WERI-Rb-1 (cell line): ENCODE results near the gene AKR7A2.

Experiments used
- DNase-seq: peaks from one replicate; pipeline ENCODE4 v3.0.0-alpha.2; 2020
- H3K27ac ChIP-seq: fragments of 250-450 bp; sonication (Bioruptor Pico); 2 replicates; pipeline ENCODE4 v1.5.1; 2020; ENCODE audit warnings: mild to moderate bottlenecking, moderate library complexity
- H3K27me3 ChIP-seq: fragments of 250-450 bp; sonication (Bioruptor Pico); 2 replicates; pipeline ENCODE4 v1.5.1; 2021; ENCODE audit warnings: mild to moderate bottlenecking, low read depth, moderate library complexity; ENCODE audit not compliant: insufficient read depth, severe bottlenecking
- H3K36me3 ChIP-seq: fragments of 250-450 bp; sonication (Bioruptor Pico); 2 replicates; pipeline ENCODE4 v1.5.1; 2020; ENCODE audit warnings: mild to moderate bottlenecking, moderate library complexity
- H3K4me3 ChIP-seq: 2 replicates; pipeline ENCODE4 v1.5.1; 2011; ENCODE audit warnings: low read depth, mild to moderate bottlenecking, control low read depth, low read length
- H3K9me3 ChIP-seq: fragments of 250-450 bp; sonication (Bioruptor Pico); 2 replicates; pipeline ENCODE4 v1.5.1; 2021; ENCODE audit warnings: mild to moderate bottlenecking, moderate library complexity; ENCODE audit not compliant: severe bottlenecking
- TF ChIP-seq, protein P1 (sequence below): IDR thresholded peaks from 2 replicates; pipeline ENCODE4 v1.5.1; 2011; ENCODE audit warnings: low read depth, mild to moderate bottlenecking, control low read depth, inconsistent platforms, low read length

Gene AKR7A2

DNA sequence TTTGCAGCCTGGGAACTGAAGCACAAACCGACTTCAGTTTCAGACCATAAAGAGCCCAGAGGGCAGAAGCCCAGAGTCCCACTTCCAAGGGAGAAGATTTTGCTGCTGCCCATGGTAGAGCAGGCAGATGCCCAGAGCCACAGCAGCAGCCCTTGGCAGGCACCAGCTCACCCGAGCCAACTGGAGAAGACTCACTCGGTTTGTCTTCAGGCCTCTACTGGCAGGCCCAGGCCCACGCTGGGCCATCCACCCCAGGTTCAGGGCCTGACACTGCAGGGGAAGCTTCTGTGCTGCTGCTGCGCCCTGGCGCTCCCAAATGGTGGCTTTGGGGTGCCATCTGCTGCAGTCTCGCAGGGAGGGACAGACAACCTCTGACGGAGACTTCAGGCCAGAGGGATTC is 33.4 kb upstream of the AKR7A2 start:
- H3K36me3 ChIP-seq = peaks cover 24% of the 10 kb centered on the region
- no peak overlapping the region; the same call in 1 of the 2 replicates for H3K27ac ChIP-seq
- no peak overlapping the region for H3K4me3 ChIP-seq
- TF ChIP-seq, protein P1, sequence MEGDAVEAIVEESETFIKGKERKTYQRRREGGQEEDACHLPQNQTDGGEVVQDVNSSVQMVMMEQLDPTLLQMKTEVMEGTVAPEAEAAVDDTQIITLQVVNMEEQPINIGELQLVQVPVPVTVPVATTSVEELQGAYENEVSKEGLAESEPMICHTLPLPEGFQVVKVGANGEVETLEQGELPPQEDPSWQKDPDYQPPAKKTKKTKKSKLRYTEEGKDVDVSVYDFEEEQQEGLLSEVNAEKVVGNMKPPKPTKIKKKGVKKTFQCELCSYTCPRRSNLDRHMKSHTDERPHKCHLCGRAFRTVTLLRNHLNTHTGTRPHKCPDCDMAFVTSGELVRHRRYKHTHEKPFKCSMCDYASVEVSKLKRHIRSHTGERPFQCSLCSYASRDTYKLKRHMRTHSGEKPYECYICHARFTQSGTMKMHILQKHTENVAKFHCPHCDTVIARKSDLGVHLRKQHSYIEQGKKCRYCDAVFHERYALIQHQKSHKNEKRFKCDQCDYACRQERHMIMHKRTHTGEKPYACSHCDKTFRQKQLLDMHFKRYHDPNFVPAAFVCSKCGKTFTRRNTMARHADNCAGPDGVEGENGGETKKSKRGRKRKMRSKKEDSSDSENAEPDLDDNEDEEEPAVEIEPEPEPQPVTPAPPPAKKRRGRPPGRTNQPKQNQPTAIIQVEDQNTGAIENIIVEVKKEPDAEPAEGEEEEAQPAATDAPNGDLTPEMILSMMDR = no peak
- DNase-seq = no peak
- H3K27me3 ChIP-seq = no peaks in the 10 kb centered on the region
- H3K9me3 ChIP-seq = no peaks in the 10 kb centered on the region

DNA sequence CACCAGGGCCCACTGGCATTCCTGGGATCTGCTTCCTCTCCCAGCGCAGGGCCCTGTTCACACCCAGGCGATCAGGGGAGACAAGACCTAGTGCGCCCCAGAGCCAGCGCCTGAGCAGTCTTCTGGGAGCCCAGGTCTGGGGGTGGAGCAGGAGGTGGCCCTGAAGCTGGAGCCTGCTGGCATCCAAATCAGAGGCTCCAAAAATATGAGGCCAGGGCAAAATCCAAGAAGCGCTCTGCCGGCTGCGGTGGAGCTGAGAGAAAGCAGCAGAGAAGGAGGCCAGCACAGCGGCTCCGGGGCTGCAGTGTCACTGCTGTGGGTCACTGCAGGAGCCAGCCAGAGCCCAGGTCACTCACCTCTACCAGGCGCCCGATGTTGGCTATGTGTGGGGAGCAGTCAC is 32.9 kb upstream of the AKR7A2 start:
- Histone ChIP-seq H3K9me3 (no peaks in the 10 kb centered on the region), H3K36me3 (peaks cover 25% of the 10 kb centered on the region), H3K4me3 (no peak overlapping the region), H3K27me3 (no peaks in the 10 kb centered on the region), H3K27ac (peak overlapping the region; percentile 31)
- DNase-seq = no peak
- TF ChIP-seq, protein P1 = no peak

DNA sequence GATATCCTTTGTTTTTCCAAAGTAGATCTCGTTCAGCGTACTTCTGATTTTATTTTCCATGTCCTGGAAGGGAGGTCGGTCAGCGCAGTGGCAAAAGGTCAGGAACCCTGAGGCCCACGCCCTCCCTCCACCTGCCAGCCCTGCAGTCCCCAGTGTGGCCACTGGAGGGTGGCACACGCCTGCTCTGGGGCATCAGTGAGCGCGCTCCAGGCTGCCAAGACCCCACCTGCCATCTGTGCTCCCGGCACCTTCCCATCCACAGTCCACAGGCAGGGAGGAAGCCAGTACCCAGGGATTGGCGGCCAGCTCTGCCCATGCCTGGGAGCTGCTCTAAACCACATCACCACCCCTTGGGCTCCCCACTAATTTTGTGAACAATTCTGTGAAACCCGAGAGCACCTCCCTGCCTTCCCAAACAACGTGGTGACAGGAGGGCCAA is 32.4 kb upstream of the AKR7A2 start:
- Histone ChIP-seq H3K27ac (peak overlapping the region; percentile 31), H3K4me3 (no peak overlapping the region), H3K36me3 (peaks cover 23% of the 10 kb centered on the region), H3K9me3 (no peaks in the 10 kb centered on the region), H3K27me3 (no peaks in the 10 kb centered on the region)
- DNase-seq = peak; percentile 79
- TF ChIP-seq, protein P1 = peak; percentile 97

DNA sequence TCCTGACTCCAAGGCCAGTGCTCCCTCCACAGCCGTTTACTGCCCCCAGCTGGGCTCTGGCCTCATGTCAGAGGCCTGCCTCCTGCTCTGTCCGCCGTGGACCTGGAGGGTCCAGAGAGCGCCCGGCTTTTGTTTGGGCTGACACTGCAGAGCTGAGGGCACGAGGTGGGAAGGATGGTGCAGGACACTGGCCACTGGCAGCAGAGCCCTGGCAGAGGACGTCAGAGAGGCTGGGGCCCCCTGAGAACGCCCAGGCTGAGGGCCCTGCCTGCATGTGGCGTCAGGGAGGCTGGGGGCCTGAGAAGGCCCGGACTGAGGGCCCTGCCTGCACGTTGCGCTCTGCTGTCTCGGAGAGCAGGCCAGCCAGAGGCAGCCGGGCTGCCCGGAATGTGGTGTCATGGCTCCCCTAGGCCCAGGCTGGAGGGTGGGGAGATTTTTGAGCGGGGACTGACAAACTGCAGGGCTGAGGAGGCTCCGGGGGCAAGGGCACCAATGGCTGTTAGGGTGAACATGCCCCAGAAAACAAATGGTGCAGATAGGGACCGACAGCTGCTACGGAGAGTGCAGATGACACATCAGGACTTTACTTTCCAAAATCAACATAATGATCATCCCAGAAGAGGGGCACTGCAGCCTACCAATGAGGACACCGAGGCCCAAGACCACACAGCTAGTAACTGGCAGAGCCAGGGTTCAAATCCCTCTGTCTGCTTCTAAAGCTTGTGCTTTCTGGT is 31.8 kb upstream of the AKR7A2 start:
- peaks cover 22% of the 10 kb centered on the region for H3K36me3 ChIP-seq
- no peak overlapping the region for H3K4me3 ChIP-seq
- TF ChIP-seq, protein P1 = no peak
- no peaks in the 10 kb centered on the region for H3K27me3 ChIP-seq
- no peak overlapping the region for H3K27ac ChIP-seq
- no peaks in the 10 kb centered on the region for H3K9me3 ChIP-seq
- DNase-seq = no peak

DNA sequence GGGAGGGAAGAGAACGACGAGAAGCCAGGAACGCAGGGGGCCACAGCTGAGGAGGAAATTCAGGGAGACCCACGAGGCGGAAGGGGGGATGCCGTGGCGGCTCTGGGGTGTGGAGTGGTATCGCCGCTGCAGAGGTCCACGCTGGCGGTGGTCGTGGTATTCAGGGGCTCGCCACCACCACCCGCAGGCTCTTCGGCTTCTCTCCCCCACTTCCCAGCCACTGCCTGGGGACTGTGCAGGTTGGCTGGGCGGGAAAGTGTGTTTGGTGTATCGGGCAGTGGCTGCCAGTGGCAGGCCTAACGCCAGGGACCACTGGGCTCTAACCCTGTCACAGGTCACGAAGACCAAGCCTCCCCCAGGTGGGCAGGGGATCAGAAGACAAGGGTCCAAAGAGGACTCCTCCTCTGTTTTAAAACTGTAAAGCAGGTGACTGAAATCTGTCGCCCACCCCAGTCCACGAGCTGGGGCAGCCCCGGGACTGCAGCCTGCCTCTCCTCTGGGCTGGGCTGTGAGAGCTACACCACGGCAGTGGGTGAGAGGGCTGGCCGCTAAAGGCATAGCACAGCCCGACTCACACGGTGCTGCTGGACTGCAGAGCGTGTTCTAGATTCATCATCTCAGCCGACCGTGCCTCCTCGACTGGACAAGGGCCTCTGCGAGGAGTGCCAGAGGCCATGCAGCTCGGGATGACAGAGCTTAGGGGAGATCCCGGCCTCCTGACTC is 31.1 kb upstream of the AKR7A2 start:
- DNase-seq = no peak
- Histone ChIP-seq H3K4me3 (no peak overlapping the region), H3K27ac (no peak overlapping the region), H3K27me3 (no peaks in the 10 kb centered on the region), H3K9me3 (no peaks in the 10 kb centered on the region), H3K36me3 (peaks cover 22% of the 10 kb centered on the region)
- TF ChIP-seq, protein P1 = no peak
